Cerebellar nuclear complex (tissue), 1 donor: ENCODE measurements around the gene PHLPP1.
"Not testable (repeated sequence)": the region's sequence is repeated elsewhere in the genome, so short reads cannot be mapped to it uniquely, and the experiment has no call there.

Experiments
- DNase-seq, 2 experiments: peaks; one replicate each; lab custom pipeline; 2025; lab: John Stamatoyannopoulos, UW

Gene PHLPP1

GRCh38 chr18:62715436-62715758, at the start of gene PHLPP1:
Gene PHLPP1 (plus strand): TSS chr18:62715541. CDS start chr18:62715684, 143 bp downstream.
- DNase-seq = no peak

GRCh38 chr18:62669225-62669624, 46.1 kb upstream of the PHLPP1 start:
- DNase-seq = no peak

DNA sequence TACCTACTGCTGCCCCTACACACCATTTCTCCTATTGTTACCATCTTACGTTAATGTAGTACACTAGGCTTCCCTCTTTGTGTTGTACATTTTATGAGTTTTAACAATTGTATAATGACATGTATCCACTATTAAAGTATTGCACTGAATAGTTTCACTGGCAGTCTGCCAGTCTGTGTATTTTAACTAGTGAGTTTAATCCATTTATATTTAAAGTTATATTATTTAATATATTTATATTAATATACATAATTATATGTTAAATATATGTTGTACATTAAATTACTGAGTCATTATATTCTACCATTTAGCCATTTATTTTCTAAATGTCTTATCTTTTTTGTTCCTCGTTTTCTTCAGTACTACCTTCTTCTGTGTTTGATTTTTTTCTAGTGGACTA, 44.8 kb upstream of the PHLPP1 start:
- no peak for DNase-seq

- DNase-seq = no peak
Observed at GRCh38 chr18:62672600-62672999, 42.7 kb upstream of the PHLPP1 start.

DNA sequence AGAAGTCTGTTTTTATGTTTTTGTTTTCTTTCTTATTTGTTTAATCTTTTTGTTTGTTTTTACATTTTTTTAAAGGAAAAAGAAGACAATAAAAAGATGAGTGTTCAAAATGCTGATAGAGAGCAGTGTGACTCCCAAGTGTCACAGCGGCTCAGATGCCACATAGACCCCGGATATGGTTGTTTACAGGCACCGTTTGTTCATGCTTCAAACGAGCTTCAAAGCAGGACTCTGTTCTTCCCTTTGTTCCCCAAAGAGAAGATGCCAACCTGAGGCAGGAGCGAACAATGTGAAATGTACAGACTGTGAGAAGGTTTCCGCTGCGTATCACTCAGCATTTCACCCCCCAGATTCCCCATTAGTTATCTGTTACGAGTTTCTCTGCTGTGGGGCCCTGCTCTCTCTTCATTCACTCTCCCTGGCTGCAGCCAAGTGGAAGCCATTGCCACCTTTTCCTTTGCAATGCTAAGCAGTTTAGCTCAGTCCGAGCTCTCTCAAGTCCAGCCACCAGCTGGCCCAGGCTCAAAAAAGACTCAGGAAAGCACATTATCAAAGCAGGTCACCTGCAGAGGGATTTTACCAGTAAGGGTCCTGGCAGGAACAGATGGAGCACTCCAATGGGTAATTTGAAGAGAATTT, 36.4 kb upstream of the PHLPP1 start:
- no peak for DNase-seq

DNA sequence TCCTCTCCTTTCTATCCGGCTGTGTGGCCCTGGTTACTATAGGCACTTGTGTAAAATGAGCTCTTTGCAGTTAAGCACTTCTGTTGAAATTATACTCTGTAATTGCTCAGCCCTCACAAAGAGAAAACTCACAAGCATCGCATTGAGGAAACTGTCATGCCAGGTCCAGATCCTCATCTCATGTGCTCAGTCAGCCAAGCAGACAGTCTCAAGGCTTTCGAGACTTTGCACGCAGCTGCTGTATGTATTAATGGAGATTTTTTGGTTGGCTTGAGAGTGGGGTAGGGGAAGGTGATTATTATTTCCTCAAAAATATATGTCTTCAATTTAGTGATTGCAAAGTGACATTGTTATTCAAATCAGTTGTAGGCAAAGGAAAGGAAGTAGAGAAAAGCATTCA, 33.0 kb upstream of the PHLPP1 start:
- no peak for DNase-seq

DNA sequence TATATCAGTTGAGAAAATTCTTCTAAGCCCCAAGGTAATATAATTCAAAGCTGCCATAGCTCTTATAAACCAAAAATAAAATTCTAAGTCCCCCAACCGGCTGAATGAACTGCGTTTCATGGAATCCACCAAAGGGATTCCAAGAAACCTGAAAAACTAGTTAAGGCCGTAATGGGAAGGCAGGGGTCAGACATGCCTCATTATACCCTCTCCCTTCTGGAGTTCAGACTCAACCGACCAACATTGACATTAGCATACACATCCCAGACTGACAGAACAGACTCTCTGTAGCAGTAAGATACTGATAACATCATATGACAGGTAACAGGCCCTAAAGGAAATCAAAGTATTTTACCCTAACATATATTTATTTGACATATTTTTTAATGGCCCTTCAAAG, 31.4 kb upstream of the PHLPP1 start:
- DNase-seq = no peak

DNA sequence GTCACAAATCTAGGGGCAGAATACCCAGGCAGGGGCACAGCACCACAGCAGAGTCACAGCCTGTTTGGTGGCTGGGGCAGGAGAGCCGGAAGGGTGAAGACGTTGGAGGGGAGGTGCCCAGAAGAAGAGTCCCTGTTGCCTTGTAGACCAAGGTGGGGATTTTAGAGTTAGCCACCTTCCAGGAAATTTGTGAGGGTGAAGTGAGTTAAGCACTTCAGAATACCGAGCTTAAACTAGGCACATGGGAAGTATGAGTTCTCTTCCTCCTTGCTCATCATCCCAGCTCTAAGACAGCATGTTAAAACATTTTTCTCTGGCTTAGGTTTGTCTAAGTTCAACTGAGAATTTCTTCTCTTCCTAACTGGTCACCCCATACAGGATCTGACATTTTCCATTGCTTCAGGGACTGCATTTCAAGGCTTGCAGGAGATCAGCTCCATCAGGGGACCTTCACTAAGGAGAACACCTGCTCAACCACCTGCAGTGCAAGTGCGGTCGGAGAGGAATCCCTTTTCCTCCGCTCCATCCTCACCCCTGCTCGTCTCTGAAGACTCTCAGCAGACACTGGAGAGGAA, 26.5 kb upstream of the PHLPP1 start:
- no peak for DNase-seq

DNA sequence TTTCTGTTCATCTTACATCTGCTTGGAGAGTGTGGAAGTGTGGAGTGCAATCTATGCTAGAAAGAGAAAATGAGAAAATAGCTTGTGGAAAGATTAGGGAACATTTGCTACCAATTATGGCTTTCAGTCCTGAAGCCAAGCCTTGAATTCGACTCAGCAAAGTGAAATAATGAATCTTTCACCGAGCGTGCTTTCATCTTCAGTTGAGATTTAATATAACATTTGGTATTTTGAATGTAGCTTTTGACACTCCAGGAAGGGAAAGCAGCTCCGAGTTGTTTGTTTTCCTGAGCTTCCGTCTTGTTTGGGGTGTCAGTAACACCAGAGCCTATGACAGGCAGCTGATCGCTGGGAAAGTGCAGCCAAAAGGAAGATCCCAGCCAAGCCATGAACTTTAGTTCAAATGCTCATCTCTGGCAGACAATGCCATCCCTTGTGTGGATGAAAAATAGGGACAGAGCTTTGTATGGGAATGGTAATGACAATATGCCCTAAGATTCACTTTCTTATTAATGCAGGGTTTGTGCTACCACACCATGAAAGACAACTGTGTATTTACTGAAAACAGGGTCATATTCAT, 25.0 kb upstream of the PHLPP1 start:
- DNase-seq = no peak

- DNase-seq = no peak
Observed at GRCh38 chr18:62693659-62694058, 21.7 kb upstream of the PHLPP1 start.

DNA sequence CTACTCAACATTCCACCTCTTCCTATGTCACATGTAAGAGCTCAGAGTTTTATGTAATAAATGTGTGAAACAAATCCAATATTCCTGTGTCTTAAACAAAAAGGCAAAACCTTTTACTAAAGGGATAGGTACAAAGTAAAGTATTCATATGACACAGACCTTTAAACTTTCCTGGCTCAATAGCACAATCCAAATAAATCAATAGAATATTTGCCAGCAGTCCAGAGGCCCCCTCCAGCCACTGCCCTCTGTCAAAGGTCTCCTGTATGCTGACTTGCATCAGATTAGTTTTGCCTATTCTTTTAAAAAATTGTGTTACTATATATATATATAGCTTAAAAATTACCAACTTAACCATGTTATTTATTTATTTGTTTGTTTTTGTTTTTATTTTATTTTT, 17.7 kb upstream of the PHLPP1 start:
- no peak for DNase-seq

DNA sequence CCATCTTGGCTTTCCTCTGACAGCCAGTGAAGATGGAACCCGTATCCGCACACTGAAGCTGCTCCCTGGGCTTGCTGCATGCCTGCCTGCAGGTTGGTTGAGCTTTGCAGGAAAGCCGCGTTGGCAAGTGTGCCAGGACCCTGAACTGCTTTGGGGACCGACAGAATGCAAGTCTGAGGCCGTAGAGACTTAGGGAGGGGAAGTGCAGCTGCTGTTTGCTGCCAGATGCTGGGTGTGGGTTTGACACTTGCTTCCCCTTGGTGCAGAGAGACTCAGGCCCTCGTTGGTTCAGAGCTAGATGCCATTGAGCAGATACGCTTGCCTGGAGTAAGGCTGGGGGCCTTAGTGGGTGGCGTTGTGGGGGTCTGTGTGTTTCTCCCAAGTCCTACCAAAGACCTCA, 13.1 kb upstream of the PHLPP1 start:
- DNase-seq = no peak

GRCh38 chr18:62706879-62707278, 8.5 kb upstream of the PHLPP1 start:
- not testable (repeated sequence) for DNase-seq

- DNase-seq = not testable (repeated sequence)
Observed at GRCh38 chr18:62709908-62710307, 5.4 kb upstream of the PHLPP1 start.

DNA sequence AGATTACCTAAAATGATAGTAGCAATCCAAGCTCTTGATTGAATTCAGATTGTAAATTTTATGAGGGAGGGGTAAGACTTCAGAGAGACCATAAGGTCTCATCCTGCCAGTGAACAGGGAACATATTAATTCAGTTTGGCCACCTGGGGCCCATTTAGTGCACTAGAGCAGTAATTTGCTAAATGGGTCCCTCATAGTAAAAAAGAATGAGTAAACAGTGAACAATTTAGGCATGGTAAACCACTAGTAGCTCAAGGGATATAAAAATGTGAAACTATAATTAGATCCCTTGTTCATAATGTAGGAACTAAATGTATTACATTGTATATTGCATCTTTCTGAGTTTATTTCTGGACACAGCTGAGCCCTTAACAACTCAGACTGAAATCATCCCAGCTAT, 4.9 kb upstream of the PHLPP1 start:
- DNase-seq = no peak

- DNase-seq = no peak
Observed at GRCh38 chr18:62711781-62712180, 3.6 kb upstream of the PHLPP1 start.

DNA sequence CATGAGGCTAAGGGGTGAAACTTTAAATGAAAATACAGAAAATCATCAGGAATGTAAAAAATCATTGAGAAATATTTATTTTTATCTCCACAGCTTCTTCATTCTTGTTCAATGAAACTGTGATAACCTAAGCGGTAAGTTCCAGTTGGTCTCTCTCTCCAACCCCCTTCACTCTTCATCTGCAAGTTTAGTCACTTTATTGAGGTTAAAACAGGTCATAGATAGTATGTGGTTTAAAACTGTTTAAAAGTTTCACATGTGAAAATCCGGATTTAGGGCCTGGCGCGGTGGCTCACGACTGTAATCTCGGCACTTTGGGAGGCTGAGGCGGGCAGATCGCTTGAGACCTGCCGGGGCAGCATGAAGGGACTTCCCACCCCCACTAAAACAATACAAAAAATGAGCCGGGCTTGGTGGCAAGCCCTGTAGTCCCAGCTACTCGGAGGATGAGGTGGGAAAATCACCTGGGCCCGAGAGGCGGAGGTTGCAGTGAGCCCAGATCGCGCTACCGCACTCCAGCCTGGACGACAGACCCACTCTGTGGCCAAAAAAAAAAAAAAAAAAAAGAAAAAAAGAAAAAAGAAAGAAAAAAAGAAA, 1.6 kb upstream of the PHLPP1 start:
- DNase-seq = no peak

- peak; percentile 99 for DNase-seq
Observed at GRCh38 chr18:62714671-62715435, 488 bp upstream of the PHLPP1 start.

- no peak for DNase-seq
Observed at GRCh38 chr18:62715759-62716615, 646 bp downstream of the PHLPP1 start.

- DNase-seq = no peak
Observed at GRCh38 chr18:62716619-62717168, 1.4 kb downstream of the PHLPP1 start.

GRCh38 chr18:62717169-62717924, 2.0 kb downstream of the PHLPP1 start:
- DNase-seq = no peak
